Placental pericyte (primary cell): ENCODE measurements around the gene PAFAH1B2. TPM values are rescaled to one million over a fixed set of nuclear protein-coding genes. Genes with fewer than 3 reads are reported as not detected.

ENCODE experiments used
- total RNA-seq: library from RNA; depleted of rRNA; stranded (reverse); fragments of >200 nt; gene quantifications from 2 replicates; pipeline ENCODE4 v1.2.3, GENCODE V29; 2012

PAFAH1B2 gene, protein sequence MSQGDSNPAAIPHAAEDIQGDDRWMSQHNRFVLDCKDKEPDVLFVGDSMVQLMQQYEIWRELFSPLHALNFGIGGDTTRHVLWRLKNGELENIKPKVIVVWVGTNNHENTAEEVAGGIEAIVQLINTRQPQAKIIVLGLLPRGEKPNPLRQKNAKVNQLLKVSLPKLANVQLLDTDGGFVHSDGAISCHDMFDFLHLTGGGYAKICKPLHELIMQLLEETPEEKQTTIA
- total RNA-seq, result 99.8 and 254 TPM in 2 replicates

DNA sequence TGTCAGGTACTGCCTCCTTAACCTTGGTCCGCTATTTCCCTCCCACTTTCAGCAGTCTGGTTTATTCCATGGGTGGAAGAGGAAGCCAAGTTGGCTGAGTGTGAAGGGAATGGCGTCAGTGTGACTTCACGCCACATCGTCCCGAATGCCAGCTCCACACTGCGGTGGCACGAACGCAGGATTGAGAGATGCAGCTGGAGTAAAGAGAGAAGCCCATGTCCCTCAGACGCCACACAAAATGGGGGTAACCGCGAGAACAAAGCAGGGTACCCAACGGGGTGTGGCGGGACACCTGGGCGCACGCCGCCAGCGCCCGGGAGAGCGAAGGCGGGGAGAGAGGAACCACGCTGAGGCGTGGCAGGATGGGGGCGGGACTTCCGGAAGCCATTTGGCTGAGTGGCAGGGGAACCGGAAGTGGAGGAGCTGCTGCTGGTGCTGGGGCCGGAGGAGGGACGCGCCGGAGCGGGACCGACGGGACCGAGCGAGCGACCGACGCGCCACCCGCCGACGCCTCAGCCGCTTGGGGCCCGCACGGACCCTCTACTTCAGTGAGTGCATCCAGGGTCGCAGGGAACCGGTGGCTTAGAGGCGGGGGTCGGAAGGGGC is at the start of gene PAFAH1B2:
TSS of gene PAFAH1B2 (plus strand) at position 417 of the 606 bp plus-strand sequence. CDS start 8,161 bp downstream, outside the sequence.

GRCh38 chr11:117098269-117099232 is 45.5 kb upstream of the PAFAH1B2 start, which contains the start of gene SIK3:
TSS of gene SIK3 (minus strand) at chr11:117098428. CDS start at chr11:117098415, 13 bp downstream.

DNA sequence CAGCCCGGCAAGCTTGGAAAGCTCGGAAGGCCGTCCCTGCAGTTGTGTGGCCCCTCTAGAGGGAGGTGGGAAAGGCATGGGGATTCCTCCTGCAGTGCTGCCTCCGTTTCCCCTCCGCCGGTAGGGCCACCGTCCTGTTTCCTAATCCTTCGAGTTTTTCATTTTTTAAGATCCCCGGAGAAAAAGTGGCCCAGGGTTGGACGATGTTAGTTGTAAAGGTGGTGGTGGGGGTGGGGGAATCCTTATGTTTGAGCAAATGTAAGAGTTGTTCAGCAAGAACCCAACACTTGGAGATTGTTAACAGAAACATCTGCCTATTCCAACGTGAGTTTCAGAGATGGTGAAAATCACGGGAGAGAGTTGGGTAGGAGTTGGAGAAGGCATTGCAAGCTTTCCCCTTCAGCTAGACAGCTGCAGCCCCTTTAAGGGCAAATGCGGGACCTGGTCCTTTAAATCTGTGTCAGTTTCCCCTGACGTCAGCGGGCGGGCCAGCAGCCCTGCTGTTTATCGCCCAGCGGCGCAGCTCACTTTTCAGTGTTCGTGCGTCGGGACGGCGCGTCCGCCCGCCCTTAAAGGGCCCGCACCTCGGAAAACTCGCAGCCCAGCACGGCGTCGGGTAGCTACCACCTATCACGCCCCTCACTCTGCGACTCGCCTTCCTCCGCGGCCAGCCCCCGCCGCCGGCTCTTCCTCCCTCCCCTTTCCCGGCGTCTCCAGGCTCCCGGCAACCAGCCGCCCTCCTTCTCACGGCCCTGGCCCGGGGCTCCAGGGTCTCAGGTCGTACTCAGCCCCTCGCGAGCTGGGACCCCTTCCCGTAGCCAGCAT is 34.3 kb downstream of the PAFAH1B2 start, which contains the start of gene SIDT2:
TSS of gene SIDT2 (plus strand) at position 534 of the 825 bp plus-strand sequence. CDS start 521 bp downstream, outside the sequence.

GRCh38 chr11:117199053-117199915 is 55.2 kb downstream of the PAFAH1B2 start, which contains the start of gene TAGLN:
TSS of gene TAGLN (plus strand) at chr11:117199370. CDS start at chr11:117203014, 3,644 bp downstream.

Other genes starting within 250 kb of the PAFAH1B2 start
- 21.9 and 23.0 TPM in 2 replicates for gene SIK3, start 45.9 kb upstream of the PAFAH1B2 start, total RNA-seq
- 21.8 and 35.0 TPM in 2 replicates for gene SIDT2, start 34.5 kb downstream of the PAFAH1B2 start, total RNA-seq
- gene TAGLN, start 55.1 kb downstream of the PAFAH1B2 start, total RNA-seq, result 1,440 and 2,227 TPM in 2 replicates
- gene PCSK7, start 87.8 kb downstream of the PAFAH1B2 start, total RNA-seq, result 51.0 and 85.6 TPM in 2 replicates
- gene RNF214, start 88.4 kb downstream of the PAFAH1B2 start, total RNA-seq, result 12.6 and 15.8 TPM in 2 replicates
- gene BACE1-AS, start 147.1 kb downstream of the PAFAH1B2 start, total RNA-seq, result 3.4 and 4.8 TPM in 2 replicates
- 32.6 and 49.4 TPM in 2 replicates for gene BACE1, start 172.0 kb downstream of the PAFAH1B2 start, total RNA-seq
- 32.6 and 46.7 TPM in 2 replicates for gene CEP164, start 183.6 kb downstream of the PAFAH1B2 start, total RNA-seq